ENCODE measurements around the gene DEPP1.

DEPP1 gene

GRCh38 chr10:44977287-44978212 lies 1.1 kb downstream of the DEPP1 start:
- no peak for DNase-seq

- no peak for DNase-seq
These were observed 2.0 kb downstream of the DEPP1 start for GRCh38 chr10:44976352-44977198.

DNA sequence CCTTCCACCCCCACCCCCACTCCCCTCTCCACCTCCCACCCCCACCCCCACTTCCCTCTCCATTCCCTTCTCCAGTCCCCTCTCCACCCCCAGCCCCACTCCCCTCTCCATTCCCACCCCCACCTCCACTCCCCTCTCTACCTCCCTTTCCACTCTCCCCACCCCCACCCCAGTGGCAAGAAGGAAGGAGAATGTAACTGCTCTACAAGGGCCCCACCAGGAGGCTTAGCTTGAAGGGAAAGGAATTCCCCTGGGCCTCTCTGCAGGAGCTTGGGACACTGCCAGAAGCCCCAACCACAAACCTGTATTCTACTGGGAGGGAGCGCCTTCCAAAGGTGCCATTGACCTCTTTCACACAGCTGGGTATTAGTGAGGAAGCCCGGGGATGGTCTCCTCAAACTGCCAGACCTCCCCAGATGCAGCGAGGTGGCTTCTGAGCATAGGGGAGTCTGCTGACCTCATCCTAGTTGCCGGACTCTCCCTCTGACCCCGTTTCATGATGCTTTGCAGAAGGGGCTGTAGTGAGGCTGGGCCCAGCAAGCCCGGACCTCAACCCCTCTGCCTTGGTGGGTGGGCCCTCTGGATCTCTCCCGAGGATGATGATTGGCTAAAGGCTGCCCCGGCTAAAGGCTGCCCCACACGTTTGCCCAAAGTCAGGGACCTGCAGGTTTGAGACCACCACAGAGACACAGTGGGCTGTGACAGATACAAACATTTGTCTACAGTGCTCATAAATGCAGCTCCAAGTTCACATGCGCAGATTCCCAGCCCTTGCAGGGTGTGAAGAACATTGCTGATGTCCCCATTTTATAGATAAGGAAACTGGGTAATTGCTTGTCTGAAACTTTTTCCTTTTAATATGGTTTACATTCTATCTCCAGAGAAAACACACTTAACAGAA lies 2.9 kb downstream of the DEPP1 start:
- DNase-seq = no peak

GRCh38 chr10:44974628-44975430 lies 3.8 kb downstream of the DEPP1 start:
- DNase-seq = peak; percentile 67

- DNase-seq = no peak
These were observed 4.5 kb downstream of the DEPP1 start for GRCh38 chr10:44974082-44974627.

DNA sequence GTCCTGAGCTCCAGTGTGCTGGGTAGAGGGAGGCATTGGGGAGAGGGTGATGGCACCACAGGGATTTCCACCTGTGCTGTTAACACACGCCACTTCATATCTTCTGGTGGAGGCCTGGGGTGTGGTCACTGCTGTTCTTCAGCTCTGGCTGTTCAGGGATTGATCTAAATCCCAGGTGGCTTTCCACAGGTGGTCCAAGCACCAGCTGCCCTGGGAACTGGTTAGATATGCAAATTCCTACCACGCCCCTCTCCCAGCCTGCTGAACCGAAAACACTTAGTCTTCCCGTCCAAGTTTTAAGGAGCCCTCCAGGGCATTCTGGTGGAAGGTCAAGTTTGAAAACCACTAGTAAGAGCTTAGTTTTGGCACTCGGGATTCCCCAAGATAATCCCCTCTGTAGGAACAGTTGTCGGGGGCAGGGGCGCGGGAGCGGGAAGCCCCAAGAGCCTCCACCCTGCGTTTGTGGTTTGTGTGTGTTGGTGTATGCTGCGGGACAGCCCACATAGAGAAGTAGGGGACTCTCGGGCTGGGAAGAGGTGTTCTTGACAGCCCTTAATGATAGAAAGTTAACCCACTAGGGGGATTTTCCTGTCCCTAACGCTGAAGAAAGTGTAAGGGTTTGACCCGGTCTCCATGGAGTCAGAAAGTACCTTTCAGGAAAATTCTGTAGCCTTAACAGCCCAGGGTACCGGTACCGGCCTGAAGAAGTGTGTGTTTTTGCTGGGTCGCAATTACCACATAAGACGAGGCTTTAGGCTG lies 5.1 kb downstream of the DEPP1 start:
- no peak for DNase-seq

GRCh38 chr10:44972874-44973306 lies 5.7 kb downstream of the DEPP1 start:
- no peak for DNase-seq

DNA sequence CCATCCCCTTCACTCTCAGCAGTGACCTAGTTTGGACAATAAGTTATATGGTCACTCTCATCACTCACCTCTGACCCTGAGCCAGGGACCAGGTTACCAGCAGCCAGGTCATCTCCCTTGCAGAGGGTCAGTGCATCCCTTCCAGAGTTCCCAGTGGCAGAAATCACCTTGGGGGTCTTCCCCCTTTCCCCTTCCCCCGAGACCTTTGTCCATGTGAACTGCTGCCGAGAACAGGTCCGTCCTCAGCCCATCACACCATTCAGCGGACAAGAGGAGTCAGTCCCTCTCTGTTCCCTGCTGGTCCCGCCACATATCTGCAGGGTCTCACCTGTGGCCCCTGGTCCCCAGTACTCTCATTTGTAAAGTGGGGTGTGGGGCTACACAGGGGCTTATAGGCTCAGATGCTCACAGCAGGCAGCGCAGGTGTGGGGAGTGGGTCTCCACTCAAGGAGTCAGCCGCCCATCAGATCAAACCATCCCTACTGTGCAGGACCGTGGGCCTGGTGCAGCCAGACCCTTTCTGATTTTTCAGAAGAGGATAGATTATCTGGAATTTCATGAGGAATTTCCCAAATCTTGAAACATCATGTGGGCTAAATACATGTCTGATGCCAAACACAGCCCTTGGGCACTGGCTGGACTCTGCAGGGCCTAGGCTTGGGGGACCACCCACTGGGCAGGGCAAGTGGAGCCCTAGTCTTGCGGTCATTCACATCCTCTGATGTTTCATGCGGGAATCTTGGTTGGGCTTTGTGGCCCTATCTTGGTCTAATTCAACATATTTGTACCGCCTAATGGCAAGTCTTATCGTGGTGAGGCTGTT lies 6.5 kb downstream of the DEPP1 start:
- no peak for DNase-seq

GRCh38 chr10:44971434-44971833 lies 7.2 kb downstream of the DEPP1 start:
- DNase-seq = no peak

- no peak for DNase-seq
These were observed 7.7 kb downstream of the DEPP1 start for GRCh38 chr10:44970812-44971395.

DNA sequence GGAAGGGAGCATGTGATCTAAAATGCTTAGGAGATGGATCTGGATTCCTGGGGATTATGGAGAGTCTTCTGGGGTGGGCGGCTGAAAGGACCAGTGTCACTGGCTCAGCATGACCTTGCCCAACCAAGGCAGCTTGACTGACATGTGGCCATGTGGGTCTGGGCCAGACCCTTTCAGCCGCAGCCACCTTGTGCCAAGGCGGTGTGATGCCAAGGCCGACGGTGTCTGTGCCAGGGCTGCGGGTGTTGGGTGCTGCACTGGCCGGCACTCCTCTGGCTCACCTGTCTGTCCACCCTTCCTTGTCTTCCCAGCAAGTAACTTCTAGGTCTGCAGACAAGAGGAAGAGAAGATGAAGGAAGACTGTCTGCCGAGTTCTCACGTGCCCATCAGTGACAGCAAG lies 8.8 kb downstream of the DEPP1 start:
- DNase-seq = no peak

DNA sequence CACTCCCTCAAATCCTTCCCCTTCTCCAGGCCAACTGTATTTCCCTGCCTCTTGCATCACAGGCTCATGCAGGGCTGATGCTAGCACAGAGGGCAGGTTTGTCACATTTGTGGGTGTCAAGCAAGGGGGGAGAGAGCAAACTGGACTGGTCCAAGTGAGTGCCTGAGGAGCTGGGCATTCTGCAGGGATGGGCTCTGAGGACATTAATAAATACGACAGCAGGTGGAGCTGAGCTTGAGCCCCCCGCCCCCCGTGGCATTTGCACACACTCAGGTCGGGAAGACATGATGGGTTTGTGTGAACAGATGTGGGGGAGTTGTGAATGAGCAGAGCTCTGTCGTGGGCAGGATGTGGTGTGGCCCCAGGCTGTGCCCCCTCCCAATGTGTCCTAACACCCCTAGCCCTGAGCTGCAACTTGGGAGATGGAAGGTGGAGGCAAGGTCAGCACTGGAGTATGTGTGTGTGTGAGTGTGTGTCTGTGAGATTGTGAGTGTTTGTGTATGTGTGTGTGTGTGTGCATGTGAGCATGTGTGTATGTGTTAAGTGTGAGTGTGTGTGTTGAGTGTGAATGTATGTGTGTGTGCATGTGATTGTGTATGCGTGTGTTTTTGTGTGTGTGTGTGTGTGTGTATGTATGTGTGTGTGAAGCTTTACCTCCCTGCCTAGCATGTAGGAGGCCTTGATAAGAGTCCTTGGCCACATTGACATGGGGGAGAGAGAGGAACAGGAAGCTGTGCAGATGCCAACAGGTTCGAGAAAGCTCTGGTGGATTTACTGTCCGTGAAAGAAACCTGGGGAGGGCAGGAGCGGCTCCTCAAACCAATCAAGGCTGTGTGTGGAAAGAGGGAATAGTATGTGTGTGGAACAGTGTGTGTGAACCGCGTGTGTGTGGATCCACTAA lies 9.9 kb downstream of the DEPP1 start:
- DNase-seq = no peak

DNA sequence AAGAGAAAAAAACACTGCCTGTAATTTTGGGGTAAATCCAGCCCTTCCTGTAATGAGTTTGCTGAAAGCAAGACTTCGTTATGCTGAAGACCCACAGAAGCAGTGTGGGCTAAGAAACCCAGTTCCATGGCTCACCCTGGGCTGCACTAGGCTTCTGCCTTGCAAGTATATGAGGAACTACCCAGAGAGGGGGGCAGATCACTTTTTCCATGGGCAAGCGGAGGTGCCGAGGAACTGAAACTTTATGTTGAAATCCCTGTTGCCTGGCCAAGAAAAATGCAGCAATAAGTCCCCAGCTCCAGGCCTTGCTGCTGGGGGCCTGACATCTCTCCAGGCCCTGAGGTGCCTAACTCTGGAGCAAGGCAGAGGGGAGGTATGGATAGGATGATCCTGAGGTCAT lies 10.5 kb downstream of the DEPP1 start:
- no peak for DNase-seq

- no peak for DNase-seq
These were observed 11.0 kb downstream of the DEPP1 start for GRCh38 chr10:44967616-44968015.

GRCh38 chr10:44966816-44967509 lies 11.6 kb downstream of the DEPP1 start:
- no peak for DNase-seq

GRCh38 chr10:44966129-44966815 lies 12.3 kb downstream of the DEPP1 start:
- no peak for DNase-seq

- no peak for DNase-seq
These were observed 12.9 kb downstream of the DEPP1 start for GRCh38 chr10:44965651-44966097.
